Parathyroid adenoma (tissue), 2 donors: ENCODE results near the gene TTLL12.
A peak's percentile ranks its signal among the peaks of the same experiment; 100 is the strongest.

ENCODE experiments used
- H2AFZ ChIP-seq: fragments of 300-600 bp; sonication (generic); one replicate; pipeline ENCODE4 v1.7.0; 2017; ENCODE audit warnings: antibody characterized with exemption, mild to moderate bottlenecking
- H3K27ac ChIP-seq: fragments of 300-600 bp; sonication (generic); one replicate; pipeline ENCODE4 v1.7.0; 2017
- H3K27me3 ChIP-seq: fragments of 300-600 bp; sonication (generic); one replicate; pipeline ENCODE4 v1.7.0; 2017; ENCODE audit warnings: low read length; ENCODE audit not compliant: control insufficient read depth, insufficient read depth
- H3K36me3 ChIP-seq: fragments of 300-600 bp; sonication (generic); one replicate; pipeline ENCODE4 v1.7.0; 2017; ENCODE audit warnings: low read length; ENCODE audit not compliant: control insufficient read depth, insufficient read depth
- H3K4me1 ChIP-seq: fragments of 300-600 bp; sonication (generic); one replicate; pipeline ENCODE4 v1.7.0; 2017; ENCODE audit warnings: control low read depth
- H3K4me2 ChIP-seq: fragments of 300-600 bp; sonication (generic); one replicate; pipeline ENCODE4 v1.7.0; 2017; ENCODE audit warnings: low read length
- H3K4me3 ChIP-seq: fragments of 300-600 bp; sonication (generic); one replicate; pipeline ENCODE4 v1.7.0; 2017; ENCODE audit warnings: low read depth, low read length
- H3K79me2 ChIP-seq: fragments of 300-600 bp; sonication (generic); one replicate; pipeline ENCODE4 v1.7.0; 2017; ENCODE audit warnings: control low read depth
- H3K9ac ChIP-seq: fragments of 300-600 bp; sonication (generic); one replicate; pipeline ENCODE4 v1.7.0; 2017; ENCODE audit warnings: mild to moderate bottlenecking
- H3K9me3 ChIP-seq: fragments of 300-600 bp; sonication (generic); one replicate; pipeline ENCODE4 v1.7.0; 2017; ENCODE audit warnings: low read length; ENCODE audit not compliant: control insufficient read depth
- TF ChIP-seq, protein P1 (sequence below): fragments of 300-600 bp; sonication (generic); IDR thresholded peaks from one replicate; pipeline ENCODE4 v1.7.0; 2017; ENCODE audit warnings: antibody characterized with exemption, mild to moderate bottlenecking
- donor health status: primary hyperparathyroidism.

The TTLL12 gene

GRCh38 chr22:43166132-43166930, 20.6 kb downstream of the TTLL12 start:
- no peaks in the 10 kb centered on the region for H3K36me3 ChIP-seq
- no peaks in the 10 kb centered on the region for H3K79me2 ChIP-seq
- TF ChIP-seq, protein P1, sequence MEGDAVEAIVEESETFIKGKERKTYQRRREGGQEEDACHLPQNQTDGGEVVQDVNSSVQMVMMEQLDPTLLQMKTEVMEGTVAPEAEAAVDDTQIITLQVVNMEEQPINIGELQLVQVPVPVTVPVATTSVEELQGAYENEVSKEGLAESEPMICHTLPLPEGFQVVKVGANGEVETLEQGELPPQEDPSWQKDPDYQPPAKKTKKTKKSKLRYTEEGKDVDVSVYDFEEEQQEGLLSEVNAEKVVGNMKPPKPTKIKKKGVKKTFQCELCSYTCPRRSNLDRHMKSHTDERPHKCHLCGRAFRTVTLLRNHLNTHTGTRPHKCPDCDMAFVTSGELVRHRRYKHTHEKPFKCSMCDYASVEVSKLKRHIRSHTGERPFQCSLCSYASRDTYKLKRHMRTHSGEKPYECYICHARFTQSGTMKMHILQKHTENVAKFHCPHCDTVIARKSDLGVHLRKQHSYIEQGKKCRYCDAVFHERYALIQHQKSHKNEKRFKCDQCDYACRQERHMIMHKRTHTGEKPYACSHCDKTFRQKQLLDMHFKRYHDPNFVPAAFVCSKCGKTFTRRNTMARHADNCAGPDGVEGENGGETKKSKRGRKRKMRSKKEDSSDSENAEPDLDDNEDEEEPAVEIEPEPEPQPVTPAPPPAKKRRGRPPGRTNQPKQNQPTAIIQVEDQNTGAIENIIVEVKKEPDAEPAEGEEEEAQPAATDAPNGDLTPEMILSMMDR, result no peak
- no peak overlapping the region for H3K4me2 ChIP-seq
- H2AFZ ChIP-seq, result no peak overlapping the region
- no peak overlapping the region for H3K27ac ChIP-seq
- no peak overlapping the region for H3K9ac ChIP-seq
- no peak overlapping the region for H3K4me3 ChIP-seq
- H3K4me1 ChIP-seq, result no peaks in the 10 kb centered on the region
- no peaks in the 10 kb centered on the region for H3K27me3 ChIP-seq
- H3K9me3 ChIP-seq, result no peaks in the 10 kb centered on the region

GRCh38 chr22:43164636-43165035, 22.3 kb downstream of the TTLL12 start:
- H3K36me3 ChIP-seq, result no peaks in the 10 kb centered on the region
- no peaks in the 10 kb centered on the region for H3K4me1 ChIP-seq
- H2AFZ ChIP-seq, result no peak overlapping the region
- H3K9me3 ChIP-seq, result no peaks in the 10 kb centered on the region
- no peak overlapping the region for H3K4me3 ChIP-seq
- no peak overlapping the region for H3K4me2 ChIP-seq
- H3K27me3 ChIP-seq, result no peaks in the 10 kb centered on the region
- no peaks in the 10 kb centered on the region for H3K79me2 ChIP-seq
- TF ChIP-seq, protein P1, result no peak
- H3K27ac ChIP-seq, result no peak overlapping the region
- H3K9ac ChIP-seq, result no peak overlapping the region

DNA sequence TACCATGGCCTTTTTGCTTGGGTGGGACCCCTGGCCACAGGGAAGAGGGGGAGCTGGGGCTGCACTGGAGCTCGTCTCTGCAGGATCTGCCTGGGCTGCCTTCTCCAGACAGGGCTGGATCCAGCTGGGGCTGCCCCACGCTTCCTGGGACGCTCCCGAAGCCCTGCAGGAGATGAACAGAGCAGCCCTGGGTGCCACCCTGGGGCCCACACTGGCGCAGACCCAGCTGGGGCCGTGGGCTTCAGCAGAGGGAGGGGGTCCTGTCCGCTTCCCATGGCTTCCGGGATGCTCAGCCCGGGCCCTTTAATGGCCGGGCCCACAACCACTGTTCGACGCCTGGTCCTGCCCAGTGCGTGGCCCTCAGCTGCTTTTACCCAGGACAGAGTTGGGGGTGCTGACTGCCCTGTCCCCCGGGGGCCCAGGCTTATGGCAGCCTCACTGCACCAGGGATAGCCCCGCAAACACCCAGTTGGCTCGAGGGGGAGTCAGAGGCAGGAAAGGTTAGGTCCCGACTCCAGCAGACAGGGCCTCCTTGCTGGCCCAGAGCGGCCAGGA, 23.6 kb downstream of the TTLL12 start:
- H3K9me3 ChIP-seq, result no peaks in the 10 kb centered on the region
- TF ChIP-seq, protein P1, result no peak
- no peak overlapping the region for H3K4me3 ChIP-seq
- H3K4me1 ChIP-seq, result no peaks in the 10 kb centered on the region
- no peaks in the 10 kb centered on the region for H3K27me3 ChIP-seq
- H2AFZ ChIP-seq, result no peak overlapping the region
- H3K27ac ChIP-seq, result no peak overlapping the region
- H3K79me2 ChIP-seq, result no peaks in the 10 kb centered on the region
- no peak overlapping the region for H3K9ac ChIP-seq
- no peaks in the 10 kb centered on the region for H3K36me3 ChIP-seq
- H3K4me2 ChIP-seq, result peak overlapping the region; percentile 6

DNA sequence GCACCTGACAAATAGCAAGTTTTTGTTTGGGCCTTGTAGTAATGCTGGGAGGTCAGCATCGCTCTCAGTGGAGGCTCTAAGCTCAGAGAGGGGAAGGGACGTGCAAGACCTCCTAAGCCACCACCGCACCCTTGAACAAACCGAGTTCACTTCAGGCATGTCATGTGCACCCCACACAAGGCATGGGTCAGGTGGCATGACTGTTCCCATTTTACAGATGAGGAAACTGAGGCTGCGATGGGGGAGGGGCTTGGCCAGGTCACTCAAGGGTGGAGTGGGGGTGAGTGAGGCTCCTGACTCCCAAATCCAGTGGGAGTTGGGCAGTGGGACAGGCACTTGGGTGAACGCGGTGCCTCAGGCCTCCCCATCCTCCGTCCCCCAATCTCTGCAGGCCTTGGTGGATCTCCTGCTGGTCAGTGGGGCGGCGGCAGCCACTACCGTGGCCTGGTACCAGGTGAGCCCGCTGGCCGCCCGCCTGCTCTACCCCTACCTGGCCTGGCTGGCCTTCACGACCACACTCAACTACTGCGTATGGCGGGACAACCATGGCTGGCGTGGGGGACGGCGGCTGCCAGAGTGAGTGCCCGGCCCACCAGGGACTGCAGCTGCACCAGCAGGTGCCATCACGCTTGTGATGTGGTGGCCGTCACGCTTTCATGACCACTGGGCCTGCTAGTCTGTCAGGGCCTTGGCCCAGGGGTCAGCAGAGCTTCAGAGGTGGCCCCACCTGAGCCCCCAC, 24.4 kb downstream of the TTLL12 start:
- Histone ChIP-seq H3K27me3 (no peaks in the 10 kb centered on the region), H2AFZ (no peak overlapping the region), H3K79me2 (no peaks in the 10 kb centered on the region), H3K4me1 (no peaks in the 10 kb centered on the region), H3K9ac (no peak overlapping the region), H3K27ac (no peak overlapping the region), H3K36me3 (no peaks in the 10 kb centered on the region), H3K4me2 (no peak overlapping the region), H3K4me3 (no peak overlapping the region), H3K9me3 (no peaks in the 10 kb centered on the region)
- TF ChIP-seq, protein P1, result no peak
